ENCODE measurements around the gene TGOLN2.
"Not testable (repeated sequence)": the region's sequence is repeated elsewhere in the genome, so short reads cannot be mapped to it uniquely, and the experiment has no call there.

DNA sequence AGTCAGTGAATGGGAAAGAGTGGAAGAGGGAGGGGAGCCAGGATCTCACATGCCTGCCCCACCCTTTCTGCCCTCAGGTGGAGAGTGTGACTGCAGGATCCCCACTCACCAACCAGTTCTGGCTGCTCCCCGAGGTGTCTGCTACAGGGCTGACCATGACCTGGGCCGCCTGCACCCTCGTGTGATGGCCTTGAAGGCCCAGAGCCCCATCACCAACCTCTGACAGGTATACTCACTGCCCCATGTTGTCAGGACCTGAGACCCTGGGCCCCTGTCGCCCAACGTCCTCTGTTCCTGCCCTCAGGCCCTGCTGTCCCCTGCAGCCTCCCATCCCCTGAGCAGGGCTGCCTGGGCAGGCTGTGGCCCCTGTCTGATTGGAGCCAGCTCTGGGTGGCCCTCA lies 11.9 kb downstream of the TGOLN2 start:
- TF ChIP-seq CTCF (IDR thresholded peaks at IDR 0.05); ZFX (IDR thresholded peaks at IDR 0.05; ENCODE audit: borderline replicate concordance): not testable (repeated sequence)
